Activated gamma-delta T cell (primary cell): ENCODE measurements around the gene SEPSECS.

ENCODE experiments used
- DNase-seq: peaks from one replicate; lab custom pipeline; 2025; lab: John Stamatoyannopoulos, UW

Gene SEPSECS

GRCh38 chr4:25155947-25156346 lies 4.3 kb downstream of the SEPSECS start:
- no peak for DNase-seq

GRCh38 chr4:25154594-25155265 lies 5.5 kb downstream of the SEPSECS start:
- no peak for DNase-seq

GRCh38 chr4:25146076-25146475 lies 14.2 kb downstream of the SEPSECS start:
- no peak for DNase-seq

GRCh38 chr4:25144870-25145481 lies 15.3 kb downstream of the SEPSECS start:
- no peak for DNase-seq

GRCh38 chr4:25142468-25142867 lies 17.8 kb downstream of the SEPSECS start:
- DNase-seq, result no peak

GRCh38 chr4:25141592-25141991 lies 18.7 kb downstream of the SEPSECS start:
- no peak for DNase-seq

- no peak for DNase-seq
Observed at GRCh38 chr4:25133132-25133531, 27.1 kb downstream of the SEPSECS start.

- no peak for DNase-seq
Observed at GRCh38 chr4:25131926-25132325, 28.3 kb downstream of the SEPSECS start.

GRCh38 chr4:25131381-25131780 lies 28.9 kb downstream of the SEPSECS start:
- no peak for DNase-seq

- no peak for DNase-seq
Observed at GRCh38 chr4:25129917-25130316, 30.3 kb downstream of the SEPSECS start.

GRCh38 chr4:25128671-25129070 lies 31.6 kb downstream of the SEPSECS start:
- no peak for DNase-seq

GRCh38 chr4:25123236-25123635 lies 37.0 kb downstream of the SEPSECS start:
- DNase-seq, result no peak

- DNase-seq, result no peak
Observed at GRCh38 chr4:25120146-25120940, 39.9 kb downstream of the SEPSECS start.

GRCh38 chr4:25117716-25118472 lies 42.4 kb downstream of the SEPSECS start:
- DNase-seq, result no peak

GRCh38 chr4:25117274-25117673 lies 43.0 kb downstream of the SEPSECS start:
- no peak for DNase-seq

GRCh38 chr4:25113915-25114904 lies 46.0 kb downstream of the SEPSECS start:
- no peak for DNase-seq

- no peak for DNase-seq
Observed at GRCh38 chr4:25112995-25113380, 47.3 kb downstream of the SEPSECS start.

GRCh38 chr4:25112366-25112994 lies 47.8 kb downstream of the SEPSECS start:
- no peak for DNase-seq

GRCh38 chr4:25111648-25112196 lies 48.5 kb downstream of the SEPSECS start:
- DNase-seq, result no peak
